Subcutaneous adipose tissue (tissue), 4 donors: ENCODE results near the gene ZBTB4. TPM values are rescaled to one million over a fixed set of nuclear protein-coding genes. Genes with fewer than 3 reads are reported as not detected.

ENCODE experiments used
- total RNA-seq, 4 donors: library from RNA; depleted of rRNA; stranded (reverse); fragments of >200 nt; gene quantifications; one replicate each; pipeline ENCODE4 v1.1.0, GENCODE V29; 2016
- TF ChIP-seq, protein P1 (sequence below): fragments of 450-650 bp; IDR thresholded peaks from one replicate; pipeline ENCODE4 v1.5.1; 2016; ENCODE audit warnings: low read depth, mild to moderate bottlenecking, control low read depth, antibody characterized with exemption, moderate library complexity

ZBTB4 gene
- total RNA-seq, 4 donors from 2014 or later, result 34.2 to 58.0 (median 39.3) TPM

DNA sequence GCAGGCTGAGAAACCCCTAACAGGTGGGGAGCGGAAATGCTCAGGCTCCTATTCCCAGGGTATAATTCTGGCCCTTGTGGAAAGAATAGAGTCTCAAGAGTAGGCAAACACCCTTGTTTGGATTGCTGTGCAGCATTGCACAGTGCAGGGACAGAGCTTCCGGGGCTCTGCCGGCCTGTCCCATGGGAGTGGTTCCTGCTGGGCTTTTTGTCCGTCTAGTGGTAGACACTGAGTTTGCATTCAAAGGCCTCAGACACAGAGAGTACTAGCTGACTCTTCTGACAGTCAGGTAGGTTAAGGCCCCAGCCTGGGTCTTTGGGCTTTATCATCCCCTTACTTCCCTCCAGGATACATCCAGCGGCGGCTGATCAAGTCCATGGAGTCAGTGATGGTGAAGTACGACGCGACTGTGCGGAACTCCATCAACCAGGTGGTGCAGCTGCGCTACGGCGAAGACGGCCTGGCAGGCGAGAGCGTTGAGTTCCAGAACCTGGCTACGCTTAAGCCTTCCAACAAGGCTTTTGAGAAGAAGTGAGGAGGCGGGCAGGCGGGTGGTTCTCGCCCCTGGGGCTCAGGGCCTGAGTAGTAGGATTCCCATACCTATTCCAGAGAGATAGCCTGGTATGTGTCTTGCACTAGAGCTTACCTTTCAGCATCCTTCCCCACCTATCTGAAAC is 22.9 kb upstream of the ZBTB4 start:
- TF ChIP-seq, protein P1, sequence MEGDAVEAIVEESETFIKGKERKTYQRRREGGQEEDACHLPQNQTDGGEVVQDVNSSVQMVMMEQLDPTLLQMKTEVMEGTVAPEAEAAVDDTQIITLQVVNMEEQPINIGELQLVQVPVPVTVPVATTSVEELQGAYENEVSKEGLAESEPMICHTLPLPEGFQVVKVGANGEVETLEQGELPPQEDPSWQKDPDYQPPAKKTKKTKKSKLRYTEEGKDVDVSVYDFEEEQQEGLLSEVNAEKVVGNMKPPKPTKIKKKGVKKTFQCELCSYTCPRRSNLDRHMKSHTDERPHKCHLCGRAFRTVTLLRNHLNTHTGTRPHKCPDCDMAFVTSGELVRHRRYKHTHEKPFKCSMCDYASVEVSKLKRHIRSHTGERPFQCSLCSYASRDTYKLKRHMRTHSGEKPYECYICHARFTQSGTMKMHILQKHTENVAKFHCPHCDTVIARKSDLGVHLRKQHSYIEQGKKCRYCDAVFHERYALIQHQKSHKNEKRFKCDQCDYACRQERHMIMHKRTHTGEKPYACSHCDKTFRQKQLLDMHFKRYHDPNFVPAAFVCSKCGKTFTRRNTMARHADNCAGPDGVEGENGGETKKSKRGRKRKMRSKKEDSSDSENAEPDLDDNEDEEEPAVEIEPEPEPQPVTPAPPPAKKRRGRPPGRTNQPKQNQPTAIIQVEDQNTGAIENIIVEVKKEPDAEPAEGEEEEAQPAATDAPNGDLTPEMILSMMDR, result no peak

- TF ChIP-seq, protein P1, result no peak
These were observed 22.3 kb upstream of the ZBTB4 start for GRCh38 chr17:7501729-7502128.

DNA sequence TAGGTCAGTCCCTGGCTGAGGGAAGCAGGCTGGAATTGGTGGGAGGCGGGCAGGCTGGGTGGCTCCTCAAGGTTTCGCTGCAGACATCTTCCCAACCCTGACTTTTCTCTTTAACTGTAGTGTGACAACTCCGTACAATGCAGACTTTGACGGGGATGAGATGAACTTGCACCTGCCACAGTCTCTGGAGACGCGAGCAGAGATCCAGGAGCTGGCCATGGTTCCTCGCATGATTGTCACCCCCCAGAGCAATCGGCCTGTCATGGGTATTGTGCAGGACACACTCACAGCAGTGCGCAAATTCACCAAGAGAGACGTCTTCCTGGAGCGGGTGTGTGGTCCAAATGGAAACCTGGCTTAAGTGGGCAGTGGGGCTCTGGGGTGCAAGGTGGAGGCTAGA is 19.7 kb upstream of the ZBTB4 start:
- TF ChIP-seq, protein P1, result no peak

- TF ChIP-seq, protein P1, result no peak
These were observed 18.2 kb upstream of the ZBTB4 start for GRCh38 chr17:7497636-7498035.

DNA sequence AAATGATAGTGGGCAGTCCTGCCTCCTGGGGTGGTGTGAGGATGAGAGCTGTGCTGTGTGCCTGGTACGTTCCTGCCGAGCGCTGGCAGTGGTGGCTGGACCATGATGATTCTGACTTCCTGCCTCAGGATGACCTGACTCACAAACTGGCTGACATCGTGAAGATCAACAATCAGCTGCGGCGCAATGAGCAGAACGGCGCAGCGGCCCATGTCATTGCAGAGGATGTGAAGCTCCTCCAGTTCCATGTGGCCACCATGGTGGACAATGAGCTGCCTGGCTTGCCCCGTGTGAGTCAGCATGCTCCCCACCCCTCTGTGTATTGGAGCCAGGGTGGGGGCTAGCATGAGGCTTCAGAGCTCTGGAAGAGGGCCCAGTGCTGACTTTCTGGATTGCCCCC is 17.8 kb upstream of the ZBTB4 start:
- TF ChIP-seq, protein P1, result no peak

DNA sequence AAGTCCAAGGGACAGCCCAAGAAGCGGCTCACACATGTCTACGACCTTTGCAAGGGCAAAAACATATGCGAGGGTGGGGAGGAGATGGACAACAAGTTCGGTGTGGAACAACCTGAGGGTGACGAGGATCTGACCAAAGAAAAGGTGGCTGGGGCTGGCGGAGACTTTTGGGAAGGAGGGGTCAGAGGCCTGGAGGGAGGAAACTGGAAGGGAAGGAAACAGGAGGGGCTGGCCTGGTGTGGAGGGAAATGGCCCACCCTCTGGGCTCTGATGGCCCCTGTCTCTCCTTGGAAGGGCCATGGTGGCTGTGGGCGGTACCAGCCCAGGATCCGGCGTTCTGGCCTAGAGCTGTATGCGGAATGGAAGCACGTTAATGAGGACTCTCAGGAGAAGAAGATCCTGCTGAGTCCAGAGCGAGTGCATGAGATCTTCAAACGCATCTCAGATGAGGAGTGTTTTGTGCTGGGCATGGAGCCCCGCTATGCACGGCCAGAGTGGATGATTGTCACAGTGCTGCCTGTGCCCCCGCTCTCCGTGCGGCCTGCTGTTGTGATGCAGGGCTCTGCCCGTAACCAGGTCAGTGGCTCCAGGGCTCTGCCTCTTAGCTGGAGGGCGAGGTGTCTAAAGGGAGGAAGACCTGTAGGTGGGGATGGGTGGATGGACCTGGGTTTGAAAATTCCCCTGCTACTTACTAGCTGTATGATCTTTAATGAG is 17.2 kb upstream of the ZBTB4 start:
- TF ChIP-seq, protein P1, result no peak

GRCh38 chr17:7495906-7496434 is 16.5 kb upstream of the ZBTB4 start:
- TF ChIP-seq, protein P1, result no peak
